Measurements from ENCODE around the gene CYS1. TPM values are rescaled to one million over a fixed set of nuclear protein-coding genes. Genes with fewer than 3 reads are reported as not detected.

Gene CYS1
- total RNA-seq, 1 donor from 2014 or later = 3.7 TPM

DNA sequence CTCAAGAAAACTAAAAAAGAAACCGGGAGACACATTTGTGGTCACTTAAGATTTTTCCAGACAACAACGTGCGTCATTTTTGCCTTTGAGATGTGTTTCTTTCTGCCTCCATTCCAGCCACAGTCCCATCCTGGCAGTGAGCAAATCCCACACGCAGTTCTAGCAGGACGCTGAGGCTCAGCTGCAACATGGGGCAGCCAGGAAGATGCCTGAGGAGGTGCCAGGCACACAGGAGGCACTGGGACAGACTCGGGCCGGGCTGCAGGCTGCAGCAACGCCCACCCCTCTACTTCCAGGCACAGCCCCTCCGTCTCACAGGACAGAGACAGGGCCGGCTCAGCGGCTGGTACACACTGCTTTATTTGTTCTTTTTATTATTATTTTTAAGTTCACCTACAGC is 23.8 kb downstream of the CYS1 start:
- H3K4me3 Mint-ChIP-seq (ENCODE audit: unreplicated experiment) = no peak overlapping the region
- TF ChIP-seq EZH2 (IDR thresholded peaks at IDR 0.05; ENCODE audit: insufficient read depth, low read length) = no peak
- TF ChIP-seq, protein P1, sequence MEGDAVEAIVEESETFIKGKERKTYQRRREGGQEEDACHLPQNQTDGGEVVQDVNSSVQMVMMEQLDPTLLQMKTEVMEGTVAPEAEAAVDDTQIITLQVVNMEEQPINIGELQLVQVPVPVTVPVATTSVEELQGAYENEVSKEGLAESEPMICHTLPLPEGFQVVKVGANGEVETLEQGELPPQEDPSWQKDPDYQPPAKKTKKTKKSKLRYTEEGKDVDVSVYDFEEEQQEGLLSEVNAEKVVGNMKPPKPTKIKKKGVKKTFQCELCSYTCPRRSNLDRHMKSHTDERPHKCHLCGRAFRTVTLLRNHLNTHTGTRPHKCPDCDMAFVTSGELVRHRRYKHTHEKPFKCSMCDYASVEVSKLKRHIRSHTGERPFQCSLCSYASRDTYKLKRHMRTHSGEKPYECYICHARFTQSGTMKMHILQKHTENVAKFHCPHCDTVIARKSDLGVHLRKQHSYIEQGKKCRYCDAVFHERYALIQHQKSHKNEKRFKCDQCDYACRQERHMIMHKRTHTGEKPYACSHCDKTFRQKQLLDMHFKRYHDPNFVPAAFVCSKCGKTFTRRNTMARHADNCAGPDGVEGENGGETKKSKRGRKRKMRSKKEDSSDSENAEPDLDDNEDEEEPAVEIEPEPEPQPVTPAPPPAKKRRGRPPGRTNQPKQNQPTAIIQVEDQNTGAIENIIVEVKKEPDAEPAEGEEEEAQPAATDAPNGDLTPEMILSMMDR (IDR thresholded peaks at IDR 0.05; ENCODE audit: insufficient read depth, low read depth, low read length) = no peak
- peaks cover 9% of the 10 kb centered on the region for H3K36me3 Mint-ChIP-seq (ENCODE audit: low read depth, unreplicated experiment)
- Histone ChIP-seq H3K27me3 (ENCODE audit: insufficient read depth, low read length) (no peaks in the 10 kb centered on the region), H3K79me2 (ENCODE audit: insufficient read depth, low read length) (no peaks in the 10 kb centered on the region), H3K4me3 (ENCODE audit: insufficient read depth, low read depth, low read length) (no peak overlapping the region), H3K4me1 (ENCODE audit: insufficient read depth, low read length) (peaks cover 12% of the 10 kb centered on the region), H3K9ac (ENCODE audit: low read length) (no peak overlapping the region), H3K4me2 (ENCODE audit: low read length) (no peak overlapping the region), H3K9me3 (ENCODE audit: insufficient read depth, low read depth, low read length) (no peaks in the 10 kb centered on the region), H3K27ac (ENCODE audit: low read depth, low read length) (no peak overlapping the region), H2AFZ (ENCODE audit: low read depth, low read length) (no peak overlapping the region), H3K36me3 (ENCODE audit: insufficient read depth, low read length) (no peaks in the 10 kb centered on the region), H4K20me1 (ENCODE audit: insufficient read depth, low read length) (no peaks in the 10 kb centered on the region)
- no peaks in the 10 kb centered on the region for H3K9me3 Mint-ChIP-seq (ENCODE audit: unreplicated experiment)
- FAIRE-seq (no peak), DNase-seq (ENCODE audit: low read depth) (no peak)
- no peak overlapping the region for H3K27ac Mint-ChIP-seq (ENCODE audit: unreplicated experiment)
- H3K4me1 Mint-ChIP-seq (ENCODE audit: low read depth, unreplicated experiment) = peaks cover 2% of the 10 kb centered on the region
- H3K27me3 Mint-ChIP-seq (ENCODE audit: low read depth, unreplicated experiment) = peaks cover under 1% of the 10 kb centered on the region

DNA sequence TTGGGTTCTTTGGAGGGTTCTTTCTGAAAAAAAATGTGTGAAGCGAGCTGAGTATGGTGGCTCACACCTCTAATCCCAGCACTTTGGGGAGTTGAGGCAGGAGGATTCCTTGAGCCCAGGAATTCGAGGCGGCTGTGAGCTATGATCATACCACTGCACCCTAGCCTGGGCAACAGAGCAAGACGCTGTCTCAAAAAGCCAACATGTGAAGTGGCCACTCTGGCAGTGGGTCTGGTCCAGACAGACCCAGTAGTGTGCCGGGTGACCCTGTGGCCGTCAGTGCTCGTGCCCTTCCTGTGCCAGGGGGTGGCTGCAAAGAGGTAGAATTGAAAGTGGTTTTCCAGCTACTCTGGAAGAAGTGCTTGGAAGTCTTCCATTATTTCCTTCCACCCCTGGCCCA is 25.2 kb downstream of the CYS1 start:
- Histone ChIP-seq H4K20me1 (ENCODE audit: insufficient read depth, low read length) (no peaks in the 10 kb centered on the region), H3K9ac (ENCODE audit: low read length) (no peak overlapping the region), H3K4me1 (ENCODE audit: insufficient read depth, low read length) (peaks cover 12% of the 10 kb centered on the region), H3K27ac (ENCODE audit: low read depth, low read length) (no peak overlapping the region), H3K4me3 (ENCODE audit: insufficient read depth, low read depth, low read length) (no peak overlapping the region), H3K9me3 (ENCODE audit: insufficient read depth, low read depth, low read length) (no peaks in the 10 kb centered on the region), H3K36me3 (ENCODE audit: insufficient read depth, low read length) (no peaks in the 10 kb centered on the region), H3K27me3 (ENCODE audit: insufficient read depth, low read length) (no peaks in the 10 kb centered on the region), H2AFZ (ENCODE audit: low read depth, low read length) (no peak overlapping the region), H3K4me2 (ENCODE audit: low read length) (no peak overlapping the region), H3K79me2 (ENCODE audit: insufficient read depth, low read length) (no peaks in the 10 kb centered on the region)
- Mint-ChIP-seq H3K9me3 (ENCODE audit: unreplicated experiment) (no peaks in the 10 kb centered on the region), H3K4me3 (ENCODE audit: unreplicated experiment) (no peak overlapping the region), H3K27me3 (ENCODE audit: low read depth, unreplicated experiment) (no peaks in the 10 kb centered on the region), H3K27ac (ENCODE audit: unreplicated experiment) (no peak overlapping the region), H3K4me1 (ENCODE audit: low read depth, unreplicated experiment) (peaks cover 2% of the 10 kb centered on the region), H3K36me3 (ENCODE audit: low read depth, unreplicated experiment) (peaks cover 9% of the 10 kb centered on the region)
- no peak for FAIRE-seq
- no peak for DNase-seq (ENCODE audit: low read depth)
- no peak for TF ChIP-seq EZH2 (IDR thresholded peaks at IDR 0.05; ENCODE audit: insufficient read depth, low read length)
- TF ChIP-seq, protein P1 (IDR thresholded peaks at IDR 0.05; ENCODE audit: insufficient read depth, low read depth, low read length) = no peak

DNA sequence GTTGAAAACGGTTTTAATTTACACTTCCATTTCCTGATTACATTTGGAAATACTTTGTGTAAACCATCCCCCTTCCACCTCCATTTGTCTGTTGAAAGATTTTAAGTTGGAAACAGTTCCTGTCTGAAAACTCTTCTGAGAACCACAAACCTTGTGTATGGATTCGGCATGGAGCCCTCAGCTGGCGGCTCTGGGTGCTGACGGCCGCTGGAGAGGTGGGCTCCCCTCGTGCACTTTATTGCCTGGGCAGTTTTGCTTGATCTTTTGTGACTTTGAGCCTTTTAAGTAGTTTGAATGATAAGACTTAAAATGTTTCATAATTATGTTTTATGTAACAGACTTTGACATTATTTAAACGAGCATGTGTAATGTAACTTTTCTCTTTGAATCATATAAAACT is 25.8 kb downstream of the CYS1 start:
- H3K9me3 ChIP-seq (ENCODE audit: insufficient read depth, low read depth, low read length) = no peaks in the 10 kb centered on the region
- no peak overlapping the region for H3K4me3 ChIP-seq (ENCODE audit: insufficient read depth, low read depth, low read length)
- no peaks in the 10 kb centered on the region for H4K20me1 ChIP-seq (ENCODE audit: insufficient read depth, low read length)
- H3K9ac ChIP-seq (ENCODE audit: low read length) = no peak overlapping the region
- FAIRE-seq = no peak
- no peaks in the 10 kb centered on the region for H3K27me3 ChIP-seq (ENCODE audit: insufficient read depth, low read length)
- no peaks in the 10 kb centered on the region for H3K27me3 Mint-ChIP-seq (ENCODE audit: low read depth, unreplicated experiment)
- H3K79me2 ChIP-seq (ENCODE audit: insufficient read depth, low read length) = no peaks in the 10 kb centered on the region
- TF ChIP-seq, protein P1 (IDR thresholded peaks at IDR 0.05; ENCODE audit: insufficient read depth, low read depth, low read length) = no peak
- TF ChIP-seq EZH2 (IDR thresholded peaks at IDR 0.05; ENCODE audit: insufficient read depth, low read length) = no peak
- no peak overlapping the region for H2AFZ ChIP-seq (ENCODE audit: low read depth, low read length)
- no peak overlapping the region for H3K27ac ChIP-seq (ENCODE audit: low read depth, low read length)
- H3K36me3 Mint-ChIP-seq (ENCODE audit: low read depth, unreplicated experiment) = peaks cover 12% of the 10 kb centered on the region
- no peak overlapping the region for H3K4me2 ChIP-seq (ENCODE audit: low read length)
- no peak overlapping the region for H3K27ac Mint-ChIP-seq (ENCODE audit: unreplicated experiment)
- H3K36me3 ChIP-seq (ENCODE audit: insufficient read depth, low read length) = no peaks in the 10 kb centered on the region
- H3K9me3 Mint-ChIP-seq (ENCODE audit: unreplicated experiment) = no peaks in the 10 kb centered on the region
- H3K4me1 Mint-ChIP-seq (ENCODE audit: low read depth, unreplicated experiment) = peaks cover 2% of the 10 kb centered on the region
- peaks cover 12% of the 10 kb centered on the region for H3K4me1 ChIP-seq (ENCODE audit: insufficient read depth, low read length)
- no peak overlapping the region for H3K4me3 Mint-ChIP-seq (ENCODE audit: unreplicated experiment)
- DNase-seq (ENCODE audit: low read depth) = no peak

Measured in astrocyte (in vitro differentiated cells and primary cell).